Cardiac fibroblast (primary cell): Measurements from ENCODE around the gene ACO2.
"Not testable (repeated sequence)": the region's sequence is repeated elsewhere in the genome, so short reads cannot be mapped to it uniquely, and the experiment has no call there.

ENCODE experiments used
- DNase-seq, 2 donors: peaks; one replicate each; pipeline versions ENCODE4 v3.0.0 to v3.0.0-alpha.2; 2010; ENCODE audit warnings: low read depth in 2 of 2
- H3K4me3 ChIP-seq, 2 donors: replicated peaks in 1 of 2; 1 replicate in 1 of 2; 2 replicates in 1 of 2; pipeline ENCODE4 v1.5.1; 2011; ENCODE audit warnings: low read depth in 2 of 2, low read length in 2 of 2, mild to moderate bottlenecking in 2 of 2, moderate library complexity in 1 of 2
- CTCF ChIP-seq: IDR thresholded peaks from one replicate; pipeline ENCODE4 v1.5.1; 2011; ENCODE audit warnings: low read depth, mild to moderate bottlenecking, low read length, inconsistent platforms

ACO2 gene

GRCh38 chr22:41468381-41469217 is at the start of gene ACO2, which contains the start of gene PHF5A:
Gene ACO2 (plus strand): TSS chr22:41469117. CDS start chr22:41469147, 30 bp downstream.
Gene PHF5A (minus strand): TSS chr22:41468692. CDS start chr22:41468653, 39 bp downstream.
- DNase-seq = peak; percentile 98 to 99
- TF ChIP-seq CTCF = no peak
- peak within 1 kb of the TSS; percentile 95 to 98 for H3K4me3 ChIP-seq

GRCh38 chr22:41425660-41426365 is 43.1 kb upstream of the ACO2 start:
- no peak for DNase-seq
- no peak overlapping the region for H3K4me3 ChIP-seq
- TF ChIP-seq CTCF = no peak

- no peak for TF ChIP-seq CTCF
- no peak overlapping the region for H3K4me3 ChIP-seq
- DNase-seq = no peak
These were observed 39.5 kb upstream of the ACO2 start for GRCh38 chr22:41429232-41429950.

- no peak overlapping the region for H3K4me3 ChIP-seq
- TF ChIP-seq CTCF = no peak
- DNase-seq = no peak
These were observed 39.0 kb upstream of the ACO2 start for GRCh38 chr22:41429951-41430332.

DNA sequence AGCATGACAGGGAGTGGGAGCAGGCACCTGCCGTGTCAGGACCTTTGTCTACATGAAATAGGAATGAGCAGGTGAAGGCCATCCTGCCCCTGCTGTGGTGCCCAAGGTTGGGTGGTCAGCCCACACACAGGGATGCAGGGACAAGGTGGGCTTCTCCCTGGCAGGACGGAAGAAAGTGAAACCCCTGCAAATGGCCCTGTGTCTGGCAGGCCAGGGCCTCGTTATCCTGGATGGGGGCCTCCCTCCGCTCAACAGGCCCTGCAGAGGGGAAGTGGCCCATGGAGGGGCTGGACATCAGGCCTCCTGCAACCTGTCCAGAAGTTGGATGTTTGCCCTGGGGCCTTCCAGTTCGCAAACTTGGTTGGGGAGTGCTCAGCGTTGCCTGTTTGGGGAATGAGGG is 37.3 kb upstream of the ACO2 start:
- no peak for TF ChIP-seq CTCF
- no peak overlapping the region for H3K4me3 ChIP-seq
- DNase-seq = no peak

DNA sequence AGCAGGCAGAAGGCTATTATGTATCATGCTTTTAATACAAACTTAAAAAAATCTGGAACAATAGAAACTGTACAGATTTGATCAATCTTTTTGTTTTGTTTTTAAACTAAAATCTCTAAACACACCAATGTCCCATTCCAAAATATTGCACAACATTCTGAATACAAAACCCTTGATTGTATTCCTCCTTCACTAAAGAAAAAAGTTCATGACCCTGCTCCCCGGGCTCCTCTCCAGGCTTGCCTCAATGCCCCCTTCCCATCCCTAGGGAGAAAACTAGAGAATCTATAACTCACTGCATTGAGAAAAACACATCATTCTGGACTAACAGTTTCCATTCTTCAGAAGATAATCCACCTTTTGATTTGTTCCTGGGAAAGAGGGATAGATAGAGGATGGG is 35.4 kb upstream of the ACO2 start:
- not testable (repeated sequence) for H3K4me3 ChIP-seq
- peak; percentile 41 to 62 for DNase-seq

GRCh38 chr22:41434361-41435003 is 34.4 kb upstream of the ACO2 start:
- H3K4me3 ChIP-seq = not testable (repeated sequence)

More at GRCh38 chr22:41434361-41435003, 34.4 kb upstream of the ACO2 start:
- DNase-seq = not testable (repeated sequence)
